ENCODE measurements around the gene FGB.

The FGB gene

DNA sequence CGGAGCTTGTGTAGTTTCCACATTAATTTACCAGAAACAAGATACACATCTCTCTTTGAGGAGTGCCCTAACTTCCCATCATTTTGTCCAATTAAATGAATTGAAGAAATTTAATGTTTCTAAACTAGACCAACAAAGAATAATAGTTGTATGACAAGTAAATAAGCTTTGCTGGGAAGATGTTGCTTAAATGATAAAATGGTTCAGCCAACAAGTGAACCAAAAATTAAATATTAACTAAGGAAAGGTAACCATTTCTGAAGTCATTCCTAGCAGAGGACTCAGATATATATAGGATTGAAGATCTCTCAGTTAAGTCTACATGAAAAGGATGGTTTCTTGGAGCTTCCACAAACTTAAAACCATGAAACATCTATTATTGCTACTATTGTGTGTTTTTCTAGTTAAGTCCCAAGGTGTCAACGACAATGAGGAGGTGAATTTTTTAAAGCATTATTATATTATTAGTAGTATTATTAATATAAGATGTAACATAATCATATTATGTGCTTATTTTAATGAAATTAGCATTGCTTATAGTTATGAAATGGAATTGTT is at the start of gene FGB:
Gene FGB, plus strand, starts transcription at position 315 of the 558 bp plus-strand sequence. Its CDS starts 8 bp downstream, at position 323.
- DNase-seq (ENCODE audit: low read depth, low spot score) = no peak
- CTCF ChIA-PET = interaction anchor here (1.2 to 8.4 kb wide), 4 partner anchors 10 to 75 kb away, joined by 4 to 353 read pairs (median 11); partner anchors contain the start of genes FGG and PLRG1
- POLR2A ChIA-PET = no interaction called here
- TF ChIP-seq, protein P1, sequence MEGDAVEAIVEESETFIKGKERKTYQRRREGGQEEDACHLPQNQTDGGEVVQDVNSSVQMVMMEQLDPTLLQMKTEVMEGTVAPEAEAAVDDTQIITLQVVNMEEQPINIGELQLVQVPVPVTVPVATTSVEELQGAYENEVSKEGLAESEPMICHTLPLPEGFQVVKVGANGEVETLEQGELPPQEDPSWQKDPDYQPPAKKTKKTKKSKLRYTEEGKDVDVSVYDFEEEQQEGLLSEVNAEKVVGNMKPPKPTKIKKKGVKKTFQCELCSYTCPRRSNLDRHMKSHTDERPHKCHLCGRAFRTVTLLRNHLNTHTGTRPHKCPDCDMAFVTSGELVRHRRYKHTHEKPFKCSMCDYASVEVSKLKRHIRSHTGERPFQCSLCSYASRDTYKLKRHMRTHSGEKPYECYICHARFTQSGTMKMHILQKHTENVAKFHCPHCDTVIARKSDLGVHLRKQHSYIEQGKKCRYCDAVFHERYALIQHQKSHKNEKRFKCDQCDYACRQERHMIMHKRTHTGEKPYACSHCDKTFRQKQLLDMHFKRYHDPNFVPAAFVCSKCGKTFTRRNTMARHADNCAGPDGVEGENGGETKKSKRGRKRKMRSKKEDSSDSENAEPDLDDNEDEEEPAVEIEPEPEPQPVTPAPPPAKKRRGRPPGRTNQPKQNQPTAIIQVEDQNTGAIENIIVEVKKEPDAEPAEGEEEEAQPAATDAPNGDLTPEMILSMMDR (IDR thresholded peaks at IDR 0.05; ENCODE audit: insufficient read depth, low read length, missing control alignments) = no peak
- H3K4me3 ChIP-seq (ENCODE audit: low read depth, low read length) = no peak within 1 kb of the TSS

DNA sequence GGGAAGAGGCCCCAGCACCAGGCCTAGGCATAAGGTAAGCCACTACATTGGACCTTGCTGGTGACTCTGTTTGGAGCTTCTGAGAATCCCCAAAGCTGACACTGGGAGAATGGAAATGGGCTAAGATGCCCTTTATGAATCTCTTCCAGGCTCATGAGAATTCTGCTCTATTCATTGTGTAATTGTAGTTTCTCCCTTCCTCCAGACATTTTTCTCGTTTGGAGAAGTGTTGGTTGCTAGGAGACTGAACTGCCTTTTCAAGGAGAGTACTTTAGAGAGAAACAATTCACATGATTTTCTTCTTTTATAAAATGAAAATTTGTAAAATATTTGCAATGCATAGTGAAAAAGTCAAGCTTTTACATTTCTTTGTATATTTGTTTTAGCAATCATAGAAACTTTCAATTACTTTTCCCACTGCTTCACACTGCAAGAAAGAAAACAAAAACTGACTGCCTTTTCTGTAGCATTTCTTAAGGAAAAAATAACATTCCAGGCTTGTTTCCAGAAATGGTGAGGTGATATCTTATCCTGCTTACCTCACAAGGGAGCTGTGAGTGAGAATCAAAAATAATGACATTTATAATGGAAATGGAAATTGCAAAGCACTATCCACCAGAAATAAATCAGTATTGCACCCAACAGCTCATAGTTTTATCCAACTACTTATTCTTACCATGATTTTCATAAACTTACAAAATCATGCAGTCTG is 46.3 kb upstream of the FGB start:
- CTCF ChIA-PET = interaction anchor here (1.1 to 1.5 kb wide), 2 partner anchors 10 to 30 kb away, joined by 3 to 4 read pairs; no protein-coding TSS in a partner anchor
- no peak for DNase-seq (ENCODE audit: low read depth, low spot score)
- TF ChIP-seq, protein P1 (IDR thresholded peaks at IDR 0.05; ENCODE audit: insufficient read depth, low read length, missing control alignments) = no peak
- POLR2A ChIA-PET = no interaction called here
- H3K4me3 ChIP-seq (ENCODE audit: low read depth, low read length) = no peak overlapping the region

DNA sequence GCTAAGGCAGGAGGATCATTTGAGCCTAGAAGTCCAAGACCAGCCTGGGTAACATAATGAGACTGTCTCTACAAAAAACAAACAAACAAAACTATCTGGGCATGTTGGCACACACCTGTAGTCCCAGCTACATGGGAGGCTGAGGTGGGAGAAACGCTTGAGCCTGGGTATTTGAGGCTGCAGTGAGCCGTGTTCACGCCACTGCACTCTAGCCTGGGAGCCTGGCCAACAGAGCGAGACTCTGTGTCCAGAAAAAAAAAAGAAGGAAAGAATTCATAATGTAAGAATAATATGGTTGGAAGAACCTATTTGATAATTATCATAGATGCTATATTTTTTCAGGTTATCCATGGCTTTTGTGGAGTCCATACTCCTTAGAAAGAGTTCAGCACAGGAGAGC is 45.2 kb upstream of the FGB start:
- POLR2A ChIA-PET = no interaction called here
- no peak overlapping the region for H3K4me3 ChIP-seq (ENCODE audit: low read depth, low read length)
- TF ChIP-seq, protein P1 (IDR thresholded peaks at IDR 0.05; ENCODE audit: insufficient read depth, low read length, missing control alignments) = no peak
- DNase-seq (ENCODE audit: low read depth, low spot score) = no peak
- CTCF ChIA-PET = interaction anchor here (1.5 kb wide), 1 partner anchor 11 kb away, joined by 4 read pairs; no protein-coding TSS in a partner anchor

DNA sequence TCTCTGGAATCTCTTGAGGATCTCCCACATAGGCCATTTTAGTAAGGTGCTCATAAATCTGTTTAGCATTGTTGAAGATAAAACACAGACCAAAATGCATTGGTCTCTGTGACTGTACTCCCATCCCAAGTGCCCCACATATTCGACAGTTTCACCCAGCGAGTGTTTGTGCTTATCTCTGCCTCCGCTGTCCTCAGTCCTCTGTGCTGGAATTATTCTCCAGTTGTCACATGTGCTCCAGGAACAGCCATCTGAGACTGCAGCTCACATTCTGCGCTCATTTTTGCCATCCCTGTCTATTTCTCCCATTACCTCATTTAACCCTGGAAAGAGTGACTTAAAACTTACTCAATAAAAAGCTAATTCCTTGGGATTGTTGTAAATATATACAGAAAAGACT is 43.6 kb upstream of the FGB start:
- TF ChIP-seq, protein P1 (IDR thresholded peaks at IDR 0.05; ENCODE audit: insufficient read depth, low read length, missing control alignments) = no peak
- POLR2A ChIA-PET = no interaction called here
- no peak overlapping the region for H3K4me3 ChIP-seq (ENCODE audit: low read depth, low read length)
- CTCF ChIA-PET = no interaction called here
- DNase-seq (ENCODE audit: low read depth, low spot score) = no peak

- POLR2A ChIA-PET = no interaction called here
- TF ChIP-seq, protein P1 (IDR thresholded peaks at IDR 0.05; ENCODE audit: insufficient read depth, low read length, missing control alignments) = no peak
- CTCF ChIA-PET = no interaction called here
- no peak overlapping the region for H3K4me3 ChIP-seq (ENCODE audit: low read depth, low read length)
- no peak for DNase-seq (ENCODE audit: low read depth, low spot score)
Measured at GRCh38 chr4:154521607-154522006, 41.2 kb upstream of the FGB start.

DNA sequence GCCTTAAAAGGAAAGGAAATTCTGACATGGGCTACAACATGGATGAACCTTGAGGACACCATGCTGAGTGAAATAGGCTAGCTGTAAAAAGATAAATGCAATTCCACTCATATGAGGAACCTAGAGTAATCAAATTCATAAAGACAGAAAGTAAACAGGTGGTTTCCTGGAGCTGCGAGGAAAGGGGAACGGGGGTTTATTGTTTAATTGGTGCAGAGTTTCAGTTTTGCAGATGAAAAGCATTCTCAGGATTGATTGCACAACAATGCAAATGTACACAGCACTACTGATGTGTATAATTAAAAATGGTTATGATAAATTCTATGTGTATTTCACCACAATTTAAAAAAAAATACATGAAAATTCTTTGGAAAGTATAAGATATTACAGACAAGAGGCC is 36.7 kb upstream of the FGB start:
- TF ChIP-seq, protein P1 (IDR thresholded peaks at IDR 0.05; ENCODE audit: insufficient read depth, low read length, missing control alignments) = no peak
- CTCF ChIA-PET = no interaction called here
- DNase-seq (ENCODE audit: low read depth, low spot score) = no peak
- no peak overlapping the region for H3K4me3 ChIP-seq (ENCODE audit: low read depth, low read length)
- POLR2A ChIA-PET = no interaction called here
